ENCODE data around the gene SREK1IP1.
"Not testable (repeated sequence)": the region's sequence is repeated elsewhere in the genome, so short reads cannot be mapped to it uniquely, and the experiment has no call there.

DNA sequence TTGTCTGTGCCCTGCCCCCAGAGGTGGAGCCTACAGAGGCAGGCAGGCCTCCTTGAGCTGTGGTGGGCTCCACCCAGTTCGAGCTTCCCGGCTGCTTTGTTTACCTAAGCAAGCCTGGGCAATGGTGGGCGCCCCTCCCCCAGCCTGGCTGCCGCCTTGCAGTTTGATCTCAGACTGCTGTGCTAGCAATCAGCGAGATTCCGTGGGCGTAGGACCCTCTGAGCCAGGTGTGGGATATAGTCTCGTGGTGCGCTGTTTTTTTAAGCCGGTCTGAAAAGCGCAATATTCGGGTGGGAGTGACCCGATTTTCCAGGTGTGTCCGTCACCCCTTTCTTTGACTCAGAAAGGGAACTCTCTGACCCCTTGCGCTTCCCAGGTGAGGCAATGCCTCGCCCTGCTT lies 54.0 kb downstream of the SREK1IP1 start:
- TF ChIP-seq, protein P1, sequence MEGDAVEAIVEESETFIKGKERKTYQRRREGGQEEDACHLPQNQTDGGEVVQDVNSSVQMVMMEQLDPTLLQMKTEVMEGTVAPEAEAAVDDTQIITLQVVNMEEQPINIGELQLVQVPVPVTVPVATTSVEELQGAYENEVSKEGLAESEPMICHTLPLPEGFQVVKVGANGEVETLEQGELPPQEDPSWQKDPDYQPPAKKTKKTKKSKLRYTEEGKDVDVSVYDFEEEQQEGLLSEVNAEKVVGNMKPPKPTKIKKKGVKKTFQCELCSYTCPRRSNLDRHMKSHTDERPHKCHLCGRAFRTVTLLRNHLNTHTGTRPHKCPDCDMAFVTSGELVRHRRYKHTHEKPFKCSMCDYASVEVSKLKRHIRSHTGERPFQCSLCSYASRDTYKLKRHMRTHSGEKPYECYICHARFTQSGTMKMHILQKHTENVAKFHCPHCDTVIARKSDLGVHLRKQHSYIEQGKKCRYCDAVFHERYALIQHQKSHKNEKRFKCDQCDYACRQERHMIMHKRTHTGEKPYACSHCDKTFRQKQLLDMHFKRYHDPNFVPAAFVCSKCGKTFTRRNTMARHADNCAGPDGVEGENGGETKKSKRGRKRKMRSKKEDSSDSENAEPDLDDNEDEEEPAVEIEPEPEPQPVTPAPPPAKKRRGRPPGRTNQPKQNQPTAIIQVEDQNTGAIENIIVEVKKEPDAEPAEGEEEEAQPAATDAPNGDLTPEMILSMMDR (conservative IDR thresholded peaks at IDR 0.05; ENCODE audit: low read depth, low read length), result not testable (repeated sequence)
- not testable (repeated sequence) for TF ChIP-seq EZH2 (IDR thresholded peaks at IDR 0.05; ENCODE audit: borderline replicate concordance, low read depth, low read length, poor library complexity, severe bottlenecking)
